ENCODE data around the gene SLC37A1.

SLC37A1 gene

DNA sequence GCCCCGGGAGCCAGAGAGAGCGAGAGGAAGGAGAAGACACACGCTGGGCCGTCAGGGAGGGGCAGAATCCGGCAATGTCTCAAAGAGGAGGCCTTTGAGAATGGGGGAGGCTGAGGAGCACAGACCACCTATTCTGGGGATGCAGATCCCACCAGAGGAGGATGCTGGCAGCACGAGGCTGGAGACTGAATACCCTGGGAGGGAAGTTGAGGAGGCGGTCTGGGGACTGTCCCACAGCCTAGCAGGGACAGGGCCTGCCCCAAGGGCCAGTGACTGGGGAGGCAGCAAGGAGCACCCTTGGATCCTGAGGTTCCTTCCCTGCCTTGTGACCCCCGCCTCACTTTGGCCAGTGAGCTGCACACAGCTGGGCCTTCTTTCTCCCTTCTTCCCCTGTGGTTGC is 49.2 kb downstream of the SLC37A1 start:
- TF ChIP-seq, protein P1, sequence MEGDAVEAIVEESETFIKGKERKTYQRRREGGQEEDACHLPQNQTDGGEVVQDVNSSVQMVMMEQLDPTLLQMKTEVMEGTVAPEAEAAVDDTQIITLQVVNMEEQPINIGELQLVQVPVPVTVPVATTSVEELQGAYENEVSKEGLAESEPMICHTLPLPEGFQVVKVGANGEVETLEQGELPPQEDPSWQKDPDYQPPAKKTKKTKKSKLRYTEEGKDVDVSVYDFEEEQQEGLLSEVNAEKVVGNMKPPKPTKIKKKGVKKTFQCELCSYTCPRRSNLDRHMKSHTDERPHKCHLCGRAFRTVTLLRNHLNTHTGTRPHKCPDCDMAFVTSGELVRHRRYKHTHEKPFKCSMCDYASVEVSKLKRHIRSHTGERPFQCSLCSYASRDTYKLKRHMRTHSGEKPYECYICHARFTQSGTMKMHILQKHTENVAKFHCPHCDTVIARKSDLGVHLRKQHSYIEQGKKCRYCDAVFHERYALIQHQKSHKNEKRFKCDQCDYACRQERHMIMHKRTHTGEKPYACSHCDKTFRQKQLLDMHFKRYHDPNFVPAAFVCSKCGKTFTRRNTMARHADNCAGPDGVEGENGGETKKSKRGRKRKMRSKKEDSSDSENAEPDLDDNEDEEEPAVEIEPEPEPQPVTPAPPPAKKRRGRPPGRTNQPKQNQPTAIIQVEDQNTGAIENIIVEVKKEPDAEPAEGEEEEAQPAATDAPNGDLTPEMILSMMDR (IDR thresholded peaks at IDR 0.05; ENCODE audit: insufficient read depth, low read depth, low read length, missing control alignments), result no peak
- DNase-seq (ENCODE audit: low read depth), result no peak
- no peak overlapping the region for H3K4me3 ChIP-seq (ENCODE audit: low read depth, low read length)

DNA sequence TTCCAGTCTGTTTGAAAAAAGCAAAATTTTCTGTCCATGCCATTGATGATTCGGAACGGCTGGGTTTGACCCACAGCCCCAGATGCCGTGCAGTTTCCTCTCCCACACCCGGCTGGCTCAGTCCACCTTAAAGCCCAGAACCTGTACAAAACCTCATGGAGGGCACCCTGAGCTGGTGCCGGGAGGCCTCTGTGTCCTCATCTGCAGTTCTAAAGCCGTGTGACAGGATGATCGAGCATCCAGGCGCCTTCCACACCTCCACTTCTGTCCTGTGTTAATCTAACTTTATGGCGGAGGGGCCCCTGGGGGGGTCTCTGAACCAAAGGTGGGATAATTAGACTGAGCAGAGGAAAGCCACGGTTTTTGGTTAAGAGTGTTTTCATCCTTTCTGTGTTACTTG is 49.6 kb downstream of the SLC37A1 start:
- no peak for DNase-seq (ENCODE audit: low read depth)
- no peak overlapping the region for H3K4me3 ChIP-seq (ENCODE audit: low read depth, low read length)
- TF ChIP-seq, protein P1 (IDR thresholded peaks at IDR 0.05; ENCODE audit: insufficient read depth, low read depth, low read length, missing control alignments), result no peak

DNA sequence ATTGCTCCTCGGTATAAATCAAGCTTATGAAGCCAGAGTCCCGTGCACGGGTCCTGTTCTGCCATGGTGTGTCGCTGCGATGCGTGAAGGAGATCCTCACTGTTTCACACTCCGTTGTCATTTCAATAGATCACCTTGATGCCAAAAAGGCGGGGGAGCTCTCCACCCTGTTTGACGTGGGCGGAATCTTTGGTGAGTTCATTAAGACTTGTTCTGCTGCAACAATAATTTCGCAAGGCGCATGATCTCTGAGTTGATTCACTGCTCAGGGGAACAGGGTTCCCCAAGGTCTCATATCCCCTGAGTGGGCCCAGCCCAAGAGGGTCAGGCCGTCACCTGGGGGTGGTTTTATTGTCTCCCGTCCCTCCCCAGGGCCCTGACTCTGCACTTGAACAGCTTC is 50.0 kb downstream of the SLC37A1 start:
- TF ChIP-seq, protein P1 (IDR thresholded peaks at IDR 0.05; ENCODE audit: insufficient read depth, low read depth, low read length, missing control alignments), result no peak
- no peak overlapping the region for H3K4me3 ChIP-seq (ENCODE audit: low read depth, low read length)
- DNase-seq (ENCODE audit: low read depth), result no peak

DNA sequence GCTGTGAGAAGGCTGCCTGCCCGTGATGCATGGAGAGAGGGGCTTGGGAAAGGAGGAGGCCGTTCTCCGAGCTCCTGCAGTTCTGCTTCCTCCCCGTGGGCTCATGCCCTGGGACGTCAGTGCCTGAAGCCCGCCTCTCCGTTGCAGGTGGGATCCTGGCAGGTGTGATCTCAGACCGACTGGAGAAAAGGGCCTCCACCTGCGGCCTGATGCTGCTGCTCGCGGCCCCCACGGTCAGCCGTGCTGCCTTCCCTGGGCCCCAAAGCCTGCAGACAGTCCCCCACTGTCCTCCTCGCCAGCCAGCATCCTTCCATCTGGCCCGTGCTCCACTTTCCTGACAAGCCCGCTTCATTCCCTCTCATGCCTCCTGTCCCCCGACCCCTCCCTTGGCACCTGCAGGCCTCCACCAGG is 50.9 kb downstream of the SLC37A1 start:
- no peak overlapping the region for H3K4me3 ChIP-seq (ENCODE audit: low read depth, low read length)
- TF ChIP-seq, protein P1 (IDR thresholded peaks at IDR 0.05; ENCODE audit: insufficient read depth, low read depth, low read length, missing control alignments), result no peak
- DNase-seq (ENCODE audit: low read depth), result no peak

DNA sequence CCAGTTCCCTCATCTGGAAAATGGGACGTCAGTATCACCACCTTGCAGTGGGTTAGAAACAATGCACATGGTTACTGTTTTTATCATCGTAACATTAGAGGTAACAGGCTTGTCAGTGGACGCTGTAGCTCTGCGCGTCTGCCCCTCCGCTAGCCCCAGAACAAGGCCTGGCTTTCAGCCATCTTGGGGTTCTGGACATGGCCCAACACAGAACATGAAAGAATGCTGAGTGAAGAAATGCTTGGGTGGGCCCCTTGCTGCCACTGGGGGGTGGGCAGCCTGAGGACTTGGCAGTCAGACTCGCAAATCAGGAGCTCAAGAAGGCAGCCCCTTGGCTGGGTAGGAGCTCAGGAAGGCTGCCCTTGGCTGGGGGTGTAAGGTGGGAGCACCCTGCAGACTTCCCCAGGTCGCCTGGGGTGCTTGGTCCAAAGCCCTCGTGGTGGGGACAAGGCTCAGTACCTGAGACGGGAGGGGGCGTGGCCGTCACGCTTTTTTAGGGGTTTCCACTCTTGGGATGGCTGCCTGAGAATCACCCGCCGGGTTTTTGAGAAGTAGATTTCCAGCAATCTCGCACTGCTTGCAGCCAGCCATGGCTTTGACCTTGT is 51.7 kb downstream of the SLC37A1 start:
- DNase-seq (ENCODE audit: low read depth), result no peak
- TF ChIP-seq, protein P1 (IDR thresholded peaks at IDR 0.05; ENCODE audit: insufficient read depth, low read depth, low read length, missing control alignments), result no peak
- H3K4me3 ChIP-seq (ENCODE audit: low read depth, low read length), result no peak overlapping the region

DNA sequence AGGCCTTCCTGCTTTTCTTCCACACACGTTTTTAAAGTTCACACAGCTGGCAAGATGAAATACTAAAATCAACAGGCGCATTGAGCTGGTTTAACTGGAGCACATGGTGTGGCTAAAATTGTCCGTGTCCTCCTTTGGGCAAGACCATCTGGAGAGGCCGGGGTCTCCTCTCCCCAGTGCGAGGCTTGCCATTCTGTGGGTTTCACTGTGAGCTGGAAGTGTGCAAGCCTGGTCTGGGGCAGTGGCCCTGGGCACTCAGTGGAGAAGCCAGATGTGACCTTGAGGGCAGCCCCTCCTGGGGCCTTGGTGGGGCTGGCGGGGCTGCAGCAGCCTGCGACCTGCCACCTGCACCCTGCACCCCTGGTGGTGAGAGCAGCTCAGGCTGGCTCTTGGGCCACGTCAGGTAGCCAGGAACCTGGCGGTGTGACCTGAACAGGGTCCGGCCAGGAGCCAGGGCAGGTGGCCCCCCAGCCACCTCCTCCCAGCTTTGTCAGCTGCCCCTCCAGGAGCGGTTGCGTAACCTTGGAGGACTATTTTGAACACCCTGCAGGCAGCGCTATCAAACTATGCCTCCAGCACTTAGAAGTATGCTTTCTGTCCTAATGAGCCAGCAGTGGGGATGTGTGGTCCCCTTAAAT is 52.4 kb downstream of the SLC37A1 start:
- TF ChIP-seq, protein P1 (IDR thresholded peaks at IDR 0.05; ENCODE audit: insufficient read depth, low read depth, low read length, missing control alignments), result no peak
- H3K4me3 ChIP-seq (ENCODE audit: low read depth, low read length), result no peak overlapping the region
- no peak for DNase-seq (ENCODE audit: low read depth)

Data from GM12865 (cell line).